Astrocyte of the cerebellum (primary cell): ENCODE results near the gene PRELP.

ENCODE experiments used
- DNase-seq: peaks from one replicate; pipeline ENCODE4 v3.0.0-alpha.2; 2011; ENCODE audit warnings: low read depth
- H3K4me3 ChIP-seq: 2 replicates; pipeline ENCODE4 v1.5.1; 2011; ENCODE audit warnings: mild to moderate bottlenecking, low read depth, low read length, moderate library complexity
- in situ Hi-C: cut with HindIII; loops from 2 replicates; pipeline ENCODE4 v1.10.0; 2017; ENCODE audit warnings: low sequenced_read_pairs
- TF ChIP-seq, protein P1 (sequence below): IDR thresholded peaks from 2 replicates; pipeline ENCODE4 v1.5.1; 2012; ENCODE audit warnings: low read length, low read depth, moderate library complexity, mild to moderate bottlenecking; ENCODE audit errors: missing control alignments

The PRELP gene

DNA sequence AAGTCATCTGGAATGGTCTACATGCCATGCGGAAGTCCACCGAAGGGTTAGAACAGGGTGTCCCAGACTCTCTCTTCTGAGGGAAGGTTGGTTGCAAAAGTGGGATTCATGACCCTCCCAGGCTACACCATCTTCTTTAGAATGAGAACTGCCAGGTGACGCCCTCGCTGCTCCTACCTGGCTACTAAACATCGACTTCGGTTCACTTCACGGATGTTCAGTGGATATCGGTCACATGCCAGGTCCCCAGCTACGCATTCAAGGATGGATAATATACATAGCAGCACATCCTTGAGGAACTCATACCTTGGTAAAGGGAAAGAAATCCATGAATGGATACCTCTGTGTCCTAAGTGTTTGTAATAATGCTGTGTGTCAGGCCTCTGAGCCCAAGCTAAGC lies 15.0 kb downstream of the PRELP start:
- in situ Hi-C loops: no loop called here
- TF ChIP-seq, protein P1, sequence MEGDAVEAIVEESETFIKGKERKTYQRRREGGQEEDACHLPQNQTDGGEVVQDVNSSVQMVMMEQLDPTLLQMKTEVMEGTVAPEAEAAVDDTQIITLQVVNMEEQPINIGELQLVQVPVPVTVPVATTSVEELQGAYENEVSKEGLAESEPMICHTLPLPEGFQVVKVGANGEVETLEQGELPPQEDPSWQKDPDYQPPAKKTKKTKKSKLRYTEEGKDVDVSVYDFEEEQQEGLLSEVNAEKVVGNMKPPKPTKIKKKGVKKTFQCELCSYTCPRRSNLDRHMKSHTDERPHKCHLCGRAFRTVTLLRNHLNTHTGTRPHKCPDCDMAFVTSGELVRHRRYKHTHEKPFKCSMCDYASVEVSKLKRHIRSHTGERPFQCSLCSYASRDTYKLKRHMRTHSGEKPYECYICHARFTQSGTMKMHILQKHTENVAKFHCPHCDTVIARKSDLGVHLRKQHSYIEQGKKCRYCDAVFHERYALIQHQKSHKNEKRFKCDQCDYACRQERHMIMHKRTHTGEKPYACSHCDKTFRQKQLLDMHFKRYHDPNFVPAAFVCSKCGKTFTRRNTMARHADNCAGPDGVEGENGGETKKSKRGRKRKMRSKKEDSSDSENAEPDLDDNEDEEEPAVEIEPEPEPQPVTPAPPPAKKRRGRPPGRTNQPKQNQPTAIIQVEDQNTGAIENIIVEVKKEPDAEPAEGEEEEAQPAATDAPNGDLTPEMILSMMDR: no peak
- no peak overlapping the region for H3K4me3 ChIP-seq
- no peak for DNase-seq

DNA sequence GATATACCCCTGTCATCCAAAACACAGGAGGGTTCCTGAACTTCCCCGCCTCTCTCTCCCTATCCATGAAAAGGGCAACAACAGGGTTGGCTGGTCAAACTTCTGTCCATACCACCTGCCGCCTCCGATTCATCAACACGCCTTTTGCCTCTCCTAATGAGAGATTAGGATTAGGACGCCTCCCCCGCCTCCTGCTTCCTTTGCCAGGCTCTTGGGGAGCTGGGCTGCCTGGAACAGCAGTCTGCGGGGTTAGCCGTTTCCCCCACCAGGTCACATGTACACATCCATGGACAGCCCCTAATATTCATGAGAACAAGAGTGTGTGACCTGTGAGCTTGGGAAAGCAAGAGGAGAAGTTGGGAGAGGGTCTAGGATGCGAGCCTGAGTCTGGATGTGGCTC lies 16.1 kb downstream of the PRELP start:
- no peak for DNase-seq
- no peak overlapping the region for H3K4me3 ChIP-seq
- TF ChIP-seq, protein P1: no peak
- in situ Hi-C loops: no loop called here

- DNase-seq: no peak
- TF ChIP-seq, protein P1: no peak
- in situ Hi-C loops: no loop called here
- H3K4me3 ChIP-seq: no peak overlapping the region
Observed at GRCh38 chr1:203492082-203492747, 16.6 kb downstream of the PRELP start.

GRCh38 chr1:203492748-203493130 lies 17.1 kb downstream of the PRELP start:
- in situ Hi-C loops: no loop called here

DNA sequence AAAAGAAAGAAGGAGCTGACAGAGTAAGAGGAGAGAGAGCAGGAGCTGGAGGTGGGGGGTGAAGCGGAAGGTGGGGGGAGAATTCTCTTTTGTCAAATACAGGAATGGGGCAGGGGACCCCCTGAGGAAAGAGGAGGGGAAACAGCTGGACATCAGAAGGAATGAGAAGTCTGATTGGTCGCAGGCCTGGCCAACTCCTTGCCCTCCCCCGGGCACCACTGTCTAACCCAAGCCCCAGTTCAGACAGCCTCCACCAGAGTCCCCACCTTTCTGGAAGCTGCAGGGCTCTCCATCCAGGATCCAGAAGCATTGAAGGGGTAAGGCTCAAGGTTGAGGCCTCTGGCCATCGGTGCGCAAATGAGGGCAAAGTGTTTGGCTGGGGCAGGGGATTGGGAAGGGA lies 18.3 kb downstream of the PRELP start, which contains the start of gene OPTC:
Gene OPTC (plus strand): TSS at position 253 of the 400 bp plus-strand sequence. CDS start 1,853 bp downstream, outside the sequence.
- TF ChIP-seq, protein P1: no peak
- in situ Hi-C loops: no loop called here

More at GRCh38 chr1:203492748-203493130, 17.1 kb downstream of the PRELP start:
- DNase-seq: no peak
- H3K4me3 ChIP-seq: no peak overlapping the region
- TF ChIP-seq, protein P1: no peak

DNA sequence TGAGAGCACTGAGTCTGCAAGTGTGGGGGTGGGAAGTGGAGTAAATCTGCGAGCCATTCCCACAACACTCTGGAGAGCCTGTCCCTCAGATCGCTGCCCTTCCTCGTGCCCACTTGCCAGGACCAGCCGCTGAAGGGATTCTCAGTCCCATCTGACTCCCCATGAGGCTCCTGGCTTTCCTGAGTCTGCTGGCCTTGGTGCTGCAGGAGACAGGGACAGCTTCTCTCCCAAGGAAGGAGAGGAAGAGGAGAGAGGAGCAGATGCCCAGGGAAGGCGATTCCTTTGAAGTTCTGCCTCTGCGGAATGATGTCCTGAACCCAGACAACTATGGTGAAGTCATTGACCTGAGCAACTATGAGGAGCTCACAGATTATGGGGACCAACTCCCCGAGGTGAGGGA lies 20.2 kb downstream of the PRELP start:
- DNase-seq: no peak
- TF ChIP-seq, protein P1: no peak
- no peak overlapping the region for H3K4me3 ChIP-seq
- in situ Hi-C loops: no loop called here

More for the DNA sequence above, 18.3 kb downstream of the PRELP start, which contains the start of gene OPTC:
- H3K4me3 ChIP-seq: no peak within 1 kb of the TSS
- DNase-seq: no peak
